RWPE1 (cell line): ENCODE measurements around the gene KCNIP1.

ENCODE experiments used
- CTCF ChIA-PET: fragments of 350-600 bp; sonication (Branson Sonifier 250); formaldehyde crosslinking; extraction: SDS; loops from one replicate; lab custom pipeline; 2021; lab: Yijun Ruan, JAX
- POLR2A ChIA-PET: fragments of 400-600 bp; formaldehyde crosslinking; extraction: SDS; loops from one replicate; lab custom pipeline; 2020; ENCODE audit warnings: antibody characterized with exemption; ENCODE audit not compliant: low non-redundant PET; lab: Yijun Ruan, JAX
- DNase-seq: peaks from one replicate; pipeline ENCODE4 v3.0.0; 2012; ENCODE audit warnings: low spot score
- H3K27ac ChIP-seq: fragments of 450-650 bp; 2 replicates; pipeline ENCODE4 v1.5.1; 2017
- TF ChIP-seq, protein P1 (sequence below): fragments of 450-650 bp; conservative IDR thresholded peaks from 2 replicates; pipeline ENCODE4 v1.5.1; 2017; ENCODE audit warnings: low read depth, mild to moderate bottlenecking

The KCNIP1 gene

DNA sequence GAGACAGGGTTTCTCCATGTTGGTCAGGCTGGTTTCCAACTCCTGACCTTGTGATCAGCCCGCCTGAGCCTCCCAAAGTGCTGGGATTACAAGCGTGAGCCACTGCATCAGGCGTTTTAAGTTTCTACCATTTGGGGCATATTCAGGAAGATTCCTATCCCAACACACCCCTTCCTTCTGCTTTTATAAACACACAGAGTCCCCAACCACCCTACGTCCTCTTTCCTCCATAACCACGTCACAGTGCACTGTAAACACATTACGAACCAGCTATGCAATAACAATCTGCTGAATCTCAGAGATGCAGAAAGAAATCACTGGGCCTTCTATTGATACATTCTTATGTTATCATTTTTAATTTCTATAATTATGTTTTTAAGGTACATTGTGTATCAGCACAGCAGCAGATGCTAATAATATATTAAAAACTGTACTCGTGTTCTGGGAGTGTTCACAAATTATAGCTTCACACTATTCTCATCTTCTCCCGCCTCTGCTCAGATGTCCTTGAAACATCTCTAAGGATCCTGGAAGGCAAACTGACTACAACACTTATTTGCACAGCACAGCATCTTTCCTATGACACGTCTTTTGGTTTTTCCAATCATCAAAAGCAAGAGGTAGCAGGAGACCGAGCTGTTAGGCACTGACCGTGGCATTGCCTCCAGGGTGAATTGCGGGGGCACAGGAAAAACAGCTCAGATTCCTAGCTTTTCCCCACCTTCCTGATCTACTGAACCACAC, 60.2 kb downstream of the KCNIP1 start:
- TF ChIP-seq, protein P1, sequence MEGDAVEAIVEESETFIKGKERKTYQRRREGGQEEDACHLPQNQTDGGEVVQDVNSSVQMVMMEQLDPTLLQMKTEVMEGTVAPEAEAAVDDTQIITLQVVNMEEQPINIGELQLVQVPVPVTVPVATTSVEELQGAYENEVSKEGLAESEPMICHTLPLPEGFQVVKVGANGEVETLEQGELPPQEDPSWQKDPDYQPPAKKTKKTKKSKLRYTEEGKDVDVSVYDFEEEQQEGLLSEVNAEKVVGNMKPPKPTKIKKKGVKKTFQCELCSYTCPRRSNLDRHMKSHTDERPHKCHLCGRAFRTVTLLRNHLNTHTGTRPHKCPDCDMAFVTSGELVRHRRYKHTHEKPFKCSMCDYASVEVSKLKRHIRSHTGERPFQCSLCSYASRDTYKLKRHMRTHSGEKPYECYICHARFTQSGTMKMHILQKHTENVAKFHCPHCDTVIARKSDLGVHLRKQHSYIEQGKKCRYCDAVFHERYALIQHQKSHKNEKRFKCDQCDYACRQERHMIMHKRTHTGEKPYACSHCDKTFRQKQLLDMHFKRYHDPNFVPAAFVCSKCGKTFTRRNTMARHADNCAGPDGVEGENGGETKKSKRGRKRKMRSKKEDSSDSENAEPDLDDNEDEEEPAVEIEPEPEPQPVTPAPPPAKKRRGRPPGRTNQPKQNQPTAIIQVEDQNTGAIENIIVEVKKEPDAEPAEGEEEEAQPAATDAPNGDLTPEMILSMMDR, result no peak
- no peak overlapping the region for H3K27ac ChIP-seq
- POLR2A ChIA-PET, result interaction anchor here (0.6 kb wide), 1 partner anchor 143 kb away, joined by 3 read pairs; no protein-coding TSS in a partner anchor
- CTCF ChIA-PET, result no interaction called here
- no peak for DNase-seq

DNA sequence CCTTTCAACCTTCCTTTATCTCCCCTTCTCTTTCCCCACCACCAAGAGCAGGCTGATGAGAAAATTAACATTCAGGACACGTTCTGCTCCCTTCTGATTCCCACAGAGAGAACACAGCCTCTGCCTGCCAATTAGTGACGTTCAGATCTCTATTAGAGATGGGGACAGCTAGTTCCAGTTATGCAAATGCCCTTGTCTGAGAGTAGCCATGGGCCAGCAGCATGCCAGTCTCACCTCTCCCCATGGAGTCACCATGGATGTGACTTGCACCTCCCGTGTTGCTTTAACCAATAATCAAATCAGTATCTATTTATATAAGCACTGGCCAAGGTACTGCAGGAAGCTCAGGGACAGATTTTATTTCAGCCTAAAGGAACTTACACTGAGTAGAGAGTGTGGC, 61.3 kb downstream of the KCNIP1 start:
- CTCF ChIA-PET, result interaction anchor here (0.6 kb wide), 1 partner anchor 299 kb away, joined by 3 read pairs; no protein-coding TSS in a partner anchor
- no peak for DNase-seq
- no peak overlapping the region for H3K27ac ChIP-seq

DNA sequence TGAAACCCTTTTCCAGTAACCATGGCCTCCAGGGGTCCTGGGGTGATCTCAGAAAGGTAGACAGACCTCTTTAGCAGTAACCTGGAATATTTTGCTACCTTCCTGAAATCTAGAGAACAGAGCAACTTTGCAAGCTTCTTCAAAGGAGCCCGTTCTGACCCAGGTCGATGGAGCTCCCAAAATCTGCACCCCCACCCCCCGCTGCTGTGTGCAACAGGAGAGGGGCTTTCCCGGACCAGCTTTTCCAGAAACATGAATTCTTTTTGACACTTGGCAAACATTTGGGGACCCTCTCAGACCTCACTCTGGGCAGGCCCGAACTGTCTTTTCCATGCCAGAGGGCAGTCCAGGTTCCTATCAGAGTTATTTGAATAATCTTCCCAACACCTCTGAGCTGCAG, 65.3 kb downstream of the KCNIP1 start:
- ChIA-PET POLR2A (no interaction called here), CTCF (interaction anchor here (0.6 to 0.7 kb wide), 2 partner anchors 135 to 291 kb away, joined by 3 read pairs; no protein-coding TSS in a partner anchor)
- no peak for DNase-seq
- H3K27ac ChIP-seq, result no peak overlapping the region
- TF ChIP-seq, protein P1, result no peak

More for the DNA sequence above, 61.3 kb downstream of the KCNIP1 start:
- TF ChIP-seq, protein P1, result no peak
- POLR2A ChIA-PET, result no interaction called here

DNA sequence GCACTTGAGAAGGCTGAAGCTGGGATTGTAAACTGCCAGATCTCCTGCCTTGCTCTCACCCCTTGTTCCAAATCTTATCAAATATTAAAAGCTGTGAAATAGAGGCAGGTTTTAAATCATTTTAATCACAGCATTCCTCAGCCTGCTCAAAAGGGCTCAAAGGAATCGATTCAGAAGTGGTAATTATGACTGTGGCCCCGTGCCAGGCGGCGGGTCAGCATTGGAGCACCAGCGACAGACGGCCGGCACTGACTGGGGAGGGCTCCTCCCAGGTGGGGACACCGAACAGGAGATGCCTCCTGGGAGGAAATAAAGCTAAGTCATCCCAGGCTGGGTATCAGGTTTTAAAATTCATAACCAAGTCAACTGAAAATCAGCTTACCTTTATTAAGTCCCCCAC, 66.7 kb downstream of the KCNIP1 start:
- DNase-seq, result no peak
- ChIA-PET POLR2A (no interaction called here), CTCF (interaction anchor here (0.5 to 0.7 kb wide), 4 partner anchors 53 to 138 kb away, joined by 3 to 4 read pairs (median 3); no protein-coding TSS in a partner anchor)
- no peak overlapping the region for H3K27ac ChIP-seq
- TF ChIP-seq, protein P1, result no peak

DNA sequence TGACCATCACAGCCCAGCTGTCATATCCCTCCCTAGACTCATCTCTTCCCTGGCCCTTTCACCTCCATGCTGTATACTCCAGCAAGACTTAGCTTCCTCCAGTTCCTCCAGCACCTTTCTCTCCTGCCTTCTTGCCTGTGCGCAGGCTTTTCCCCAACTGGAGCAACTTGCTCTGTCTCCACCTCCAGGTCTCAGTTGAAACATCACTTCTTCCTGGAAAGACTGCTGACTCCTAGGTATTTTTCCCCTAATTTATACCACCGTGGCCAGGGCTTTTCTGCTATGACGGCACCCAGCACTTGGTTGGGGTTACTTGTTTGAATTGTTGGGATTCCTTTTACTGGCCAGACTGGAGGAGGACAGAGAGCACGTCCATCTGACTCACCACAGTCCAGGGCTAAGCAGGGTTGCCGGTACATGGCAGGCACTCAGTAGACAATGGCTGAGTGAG, 67.5 kb downstream of the KCNIP1 start:
- TF ChIP-seq, protein P1, result no peak
- no peak for DNase-seq
- ChIA-PET CTCF (interaction anchor here (0.5 to 0.6 kb wide), 2 partner anchors 137 to 138 kb away, joined by 3 to 4 read pairs; no protein-coding TSS in a partner anchor), POLR2A (no interaction called here)
- H3K27ac ChIP-seq, result no peak overlapping the region

DNA sequence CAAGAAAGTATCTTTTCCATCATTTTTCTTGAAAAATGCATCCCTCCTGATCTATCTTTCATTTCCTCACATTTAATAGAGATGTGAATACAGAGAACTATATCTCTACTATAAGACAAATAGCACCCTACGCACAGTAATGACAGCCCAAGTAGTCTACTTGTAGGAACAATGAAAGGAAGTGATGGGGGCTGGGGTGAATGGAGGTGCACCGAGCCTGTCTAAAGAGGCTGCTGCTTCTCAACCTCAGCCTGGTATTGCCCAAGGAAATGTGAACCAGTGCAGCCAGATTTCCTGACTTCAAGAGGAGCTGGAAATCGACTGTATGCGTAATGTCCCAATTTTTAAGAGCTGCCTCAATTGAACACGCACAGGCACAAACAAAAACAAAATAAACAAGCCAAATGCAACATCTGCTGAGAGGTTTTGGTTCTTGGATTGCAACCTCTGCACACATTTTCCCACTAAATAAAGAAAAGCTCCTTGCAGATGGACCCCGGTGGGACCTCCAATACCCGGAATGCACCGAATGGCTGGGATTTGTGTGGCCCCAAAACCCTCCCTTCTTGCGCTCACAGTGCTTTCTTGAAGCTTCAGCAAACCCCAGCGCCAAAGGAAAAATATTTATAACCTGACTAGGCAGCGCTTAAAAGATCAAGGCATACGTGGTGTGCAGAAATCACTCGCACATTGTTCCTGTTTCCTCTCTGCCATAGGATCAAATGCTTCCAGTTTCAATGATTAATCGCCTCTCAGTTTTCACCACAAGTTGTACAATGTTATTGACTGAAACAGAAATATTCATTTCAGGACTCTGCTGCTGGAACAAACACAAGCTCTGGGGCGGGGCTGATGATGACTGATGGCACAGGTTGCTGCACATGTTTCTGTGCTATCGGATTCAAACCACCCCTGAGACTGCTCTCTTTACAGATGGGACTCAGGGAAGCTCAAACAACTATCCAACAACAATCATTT, 68.3 kb downstream of the KCNIP1 start:
- no peak overlapping the region for H3K27ac ChIP-seq
- TF ChIP-seq, protein P1, result no peak
- peak; percentile 36 for DNase-seq
- ChIA-PET POLR2A (no interaction called here), CTCF (interaction anchor here (0.7 kb wide), 1 partner anchor 43 kb away, joined by 3 read pairs; no protein-coding TSS in a partner anchor)
